ENCODE measurements around the gene FAM222A.

FAM222A gene

GRCh38 chr12:109760031-109760929, 46.7 kb downstream of the FAM222A start:
- no peak for DNase-seq (ENCODE audit: low spot score)

- no peak for DNase-seq (ENCODE audit: low spot score)
Measured at GRCh38 chr12:109760930-109761921, 47.6 kb downstream of the FAM222A start.

DNA sequence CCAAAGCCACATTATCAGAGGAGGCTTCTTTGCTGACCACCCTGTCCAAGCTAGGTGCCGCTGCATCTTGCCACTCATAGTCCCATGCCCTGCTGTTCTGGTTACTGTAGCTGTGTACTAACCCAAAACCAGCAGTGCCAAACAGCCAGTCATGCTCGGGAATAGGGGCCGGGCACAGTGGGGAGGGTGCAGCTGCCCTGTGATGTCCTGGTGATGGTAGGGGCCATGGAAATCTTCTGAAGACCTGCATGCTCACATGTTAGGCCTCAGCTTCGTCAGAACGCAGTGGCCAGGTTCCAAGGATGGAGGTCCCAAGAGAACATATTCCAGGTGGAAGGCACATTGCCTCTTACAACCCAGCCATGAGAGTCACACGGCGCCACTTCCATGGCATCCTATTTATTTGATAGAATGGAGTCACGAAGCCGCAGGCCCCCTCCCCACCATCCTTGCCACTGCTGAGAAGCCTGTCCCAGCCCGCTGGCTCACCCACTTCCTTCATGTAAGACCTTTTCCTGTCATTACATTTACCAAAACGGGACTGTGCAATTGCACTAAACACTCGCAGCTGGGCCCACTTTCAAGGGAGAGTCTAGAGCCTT, 48.5 kb downstream of the FAM222A start:
- DNase-seq (ENCODE audit: low spot score): no peak

GRCh38 chr12:109762673-109763191, 49.1 kb downstream of the FAM222A start:
- no peak for DNase-seq (ENCODE audit: low spot score)

DNA sequence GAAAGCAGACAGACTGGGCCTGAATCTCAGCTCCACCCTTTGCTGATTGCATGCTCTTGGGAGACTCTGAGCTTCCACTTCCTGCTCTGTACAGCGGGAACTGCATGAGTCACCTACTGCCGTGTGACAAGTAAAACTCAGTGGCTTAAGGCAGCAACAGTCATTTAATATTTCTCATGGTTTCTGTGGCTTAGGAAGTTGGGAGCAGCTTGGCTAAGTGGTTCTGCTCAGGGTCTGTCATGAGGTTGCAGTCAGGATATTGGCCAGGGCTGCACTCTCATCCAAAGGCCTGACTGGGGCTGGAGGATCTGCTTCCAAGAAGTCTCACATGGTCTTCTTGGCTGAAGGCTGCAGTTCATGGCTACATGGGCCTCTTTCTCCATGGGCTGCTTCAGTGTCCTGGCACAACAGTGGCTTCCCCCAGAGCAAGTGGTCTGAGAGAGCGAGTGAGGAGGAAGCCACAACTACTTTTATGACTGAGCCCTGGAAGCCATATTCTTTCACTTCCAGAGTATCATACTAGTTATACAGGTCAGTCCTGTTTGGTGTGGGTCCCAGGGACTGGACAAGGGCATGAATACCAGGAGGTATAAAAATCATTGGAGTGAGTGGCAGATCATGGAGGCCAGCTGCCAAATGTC, 49.7 kb downstream of the FAM222A start:
- DNase-seq (ENCODE audit: low spot score): no peak

DNA sequence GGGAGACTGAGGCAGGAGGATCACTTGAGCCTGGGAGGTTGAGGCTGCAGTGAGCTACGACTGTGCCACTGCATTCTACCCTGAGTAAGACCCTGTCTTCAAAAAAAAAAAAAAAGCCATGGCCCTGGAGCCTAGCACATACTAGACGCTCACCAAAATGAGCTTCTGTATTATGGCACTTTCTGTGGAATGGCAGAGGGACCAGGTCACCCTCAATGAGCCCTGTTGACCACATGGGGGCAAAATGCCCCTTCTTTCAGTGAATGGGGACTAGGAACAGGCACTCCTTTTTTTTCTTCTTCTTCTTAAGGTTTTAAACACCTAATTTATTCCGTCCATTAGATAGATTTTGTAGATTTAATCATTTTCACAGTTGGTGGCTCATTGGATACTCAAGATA, 50.5 kb downstream of the FAM222A start:
- no peak for DNase-seq (ENCODE audit: low spot score)

DNA sequence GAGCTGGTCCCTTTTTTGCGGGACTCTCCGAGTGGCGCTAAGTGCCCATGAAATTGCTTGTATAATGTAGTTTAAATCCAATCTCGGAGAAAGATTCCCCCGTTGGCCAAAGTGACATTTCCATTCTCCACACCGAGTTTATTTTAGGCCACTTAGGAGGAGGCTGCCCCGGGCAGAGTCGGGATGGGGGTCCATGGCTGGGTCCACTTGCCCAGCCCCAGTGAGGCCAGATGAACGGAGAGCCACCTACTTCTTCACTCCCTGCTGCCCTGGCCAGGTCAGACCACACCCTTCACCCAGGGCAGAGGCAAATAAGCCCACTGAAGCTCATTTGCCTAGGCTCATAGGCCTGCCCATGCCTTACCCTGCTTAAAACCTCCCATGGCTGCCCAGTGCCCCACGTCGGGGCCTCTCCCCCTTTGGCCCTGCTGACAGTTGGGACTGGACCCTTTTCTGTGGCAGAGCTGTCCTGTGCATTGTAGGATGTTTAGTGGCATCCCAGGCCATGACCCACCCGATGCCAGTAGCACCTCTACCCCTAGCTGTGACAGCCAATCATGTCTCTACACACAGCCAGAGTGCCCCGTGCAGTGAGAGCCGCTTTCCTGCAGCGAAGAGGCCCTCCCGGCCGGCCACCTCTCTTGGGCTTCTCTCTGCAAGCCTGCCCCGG, 51.3 kb downstream of the FAM222A start:
- DNase-seq (ENCODE audit: low spot score): no peak

DNA sequence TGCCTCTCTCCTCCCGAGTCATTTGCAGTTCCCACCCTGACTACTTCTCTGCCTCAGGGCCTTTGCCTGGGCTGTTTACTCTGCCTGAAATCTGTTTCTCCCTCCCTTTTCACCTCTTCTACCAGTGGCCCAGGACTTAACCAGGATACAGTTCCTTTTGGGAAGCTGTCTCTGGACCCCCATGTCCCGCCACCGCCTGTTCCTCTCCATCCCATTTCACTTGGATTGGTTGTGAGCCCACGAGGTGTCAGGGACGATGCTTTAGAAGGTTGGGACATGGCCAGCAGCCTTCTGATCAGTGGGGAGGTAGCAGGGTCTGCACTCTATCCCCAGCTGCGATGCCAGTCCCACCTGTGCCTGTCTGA, 51.8 kb downstream of the FAM222A start:
- no peak for DNase-seq (ENCODE audit: low spot score)

DNA sequence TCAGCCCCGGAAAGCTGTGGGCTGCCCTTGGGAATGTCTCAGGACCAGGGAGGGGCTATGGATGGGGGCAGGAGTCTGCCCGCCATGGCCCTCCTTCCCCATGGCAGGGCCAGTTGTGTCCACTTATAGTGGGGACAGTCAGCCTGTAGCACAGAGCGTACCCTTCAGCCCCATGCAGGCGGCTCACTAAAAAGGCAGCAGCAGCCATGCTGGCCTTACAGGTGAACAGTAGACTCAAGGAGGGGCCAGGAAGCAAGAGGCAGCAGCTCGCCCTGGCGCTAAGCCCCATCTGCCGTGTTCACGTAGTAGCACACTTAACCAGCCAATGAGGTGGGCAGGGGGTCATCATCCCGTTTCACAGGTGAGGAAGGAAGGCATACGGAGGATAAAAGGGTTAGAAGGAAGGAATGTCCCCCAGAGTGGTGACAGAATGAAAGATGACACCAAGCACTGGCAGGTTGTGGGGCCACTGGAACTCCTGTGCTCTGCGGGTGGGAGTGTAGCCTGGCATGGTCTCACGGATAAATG, 52.7 kb downstream of the FAM222A start:
- no peak for DNase-seq (ENCODE audit: low spot score)

DNA sequence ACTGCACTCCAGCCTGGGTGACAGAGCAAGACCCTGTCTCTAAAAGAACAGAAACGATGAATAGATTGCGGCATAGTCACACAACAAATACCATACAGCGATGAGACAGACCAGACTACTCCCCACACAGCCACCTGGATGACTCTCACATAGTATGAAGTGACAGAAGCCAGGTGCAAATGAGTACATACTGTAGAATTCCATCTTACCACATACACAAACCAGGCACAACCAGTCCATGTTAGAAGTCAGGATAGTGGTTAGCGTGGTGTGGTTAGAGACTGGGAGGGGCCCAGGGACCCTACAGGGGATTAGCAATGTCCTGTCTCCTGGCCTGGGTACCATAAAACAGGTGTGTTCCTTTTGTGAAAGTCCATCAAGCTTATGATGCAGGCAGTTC, 53.8 kb downstream of the FAM222A start:
- DNase-seq (ENCODE audit: low spot score): no peak

DNA sequence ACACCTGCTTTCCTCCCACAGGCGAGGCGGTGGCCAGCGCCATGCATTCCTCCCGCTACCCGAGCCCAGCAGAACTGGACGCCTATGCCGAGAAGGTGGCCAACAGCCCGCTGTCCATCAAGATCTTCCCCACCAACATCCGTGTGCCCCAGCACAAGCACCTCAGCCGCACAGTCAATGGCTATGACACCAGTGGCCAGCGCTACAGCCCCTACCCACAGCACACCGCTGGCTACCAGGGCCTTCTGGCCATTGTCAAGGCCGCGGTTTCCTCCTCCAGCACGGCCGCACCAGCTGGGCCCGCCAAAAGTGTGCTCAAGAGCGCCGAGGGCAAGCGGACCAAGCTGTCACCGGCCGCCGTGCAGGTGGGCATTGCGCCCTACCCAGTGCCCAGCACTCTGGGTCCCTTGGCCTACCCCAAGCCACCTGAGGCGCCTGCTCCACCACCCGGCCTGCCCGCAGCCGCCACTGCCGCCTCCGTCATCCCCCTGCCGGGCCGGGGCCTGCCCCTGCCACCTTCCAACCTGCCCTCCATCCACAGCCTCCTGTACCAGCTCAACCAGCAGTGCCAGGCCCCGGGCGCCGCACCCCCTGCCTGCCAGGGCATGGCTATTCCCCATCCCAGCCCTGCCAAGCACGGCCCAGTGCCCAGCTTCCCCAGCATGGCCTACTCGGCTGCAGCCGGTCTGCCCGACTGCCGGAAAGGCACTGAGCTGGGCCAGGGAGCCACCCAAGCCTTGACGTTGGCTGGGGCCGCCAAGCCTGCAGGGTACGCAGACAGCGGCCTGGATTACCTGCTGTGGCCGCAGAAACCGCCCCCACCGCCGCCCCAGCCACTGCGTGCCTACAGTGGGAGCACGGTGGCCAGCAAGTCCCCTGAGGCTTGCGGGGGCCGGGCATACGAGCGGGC, 54.6 kb downstream of the FAM222A start:
- DNase-seq (ENCODE audit: low spot score): no peak

GRCh38 chr12:109768901-109769670, 55.5 kb downstream of the FAM222A start:
- no peak for DNase-seq (ENCODE audit: low spot score)

DNA sequence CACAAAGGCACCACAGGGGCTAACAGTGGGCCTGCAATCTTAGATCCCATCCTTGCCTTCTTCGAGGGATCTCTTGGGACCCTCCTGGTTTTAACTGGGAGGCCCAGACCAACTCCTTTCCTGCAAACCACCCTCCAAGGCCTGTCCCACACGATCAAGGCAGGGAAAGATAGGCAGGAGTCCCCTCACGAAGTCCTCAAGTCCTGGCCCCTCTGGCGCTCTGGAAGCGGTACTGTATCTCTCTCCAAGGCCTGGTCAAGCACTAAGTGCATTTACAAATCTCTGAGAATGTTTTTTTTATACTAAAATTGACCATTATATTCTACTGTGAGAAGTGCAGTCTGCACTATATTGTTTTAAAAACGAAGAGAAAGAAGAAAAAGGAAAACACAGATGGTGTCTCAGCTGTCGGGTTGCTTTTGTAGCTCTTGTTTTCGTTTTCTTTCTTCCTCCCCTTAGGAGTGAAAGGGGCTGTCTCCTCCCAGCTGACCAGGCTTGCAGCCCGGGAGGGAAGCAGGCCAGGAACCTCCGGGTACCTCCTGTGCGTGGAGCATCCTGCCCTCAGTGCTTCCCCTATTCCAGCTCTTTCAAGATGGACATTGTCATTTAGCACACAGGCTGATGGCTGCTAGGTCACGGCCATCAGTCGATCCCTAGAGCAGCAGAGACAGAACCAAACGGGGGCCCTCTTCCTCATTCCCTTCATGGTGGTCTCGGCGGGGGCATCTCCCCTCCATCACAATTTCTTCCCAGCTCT, 56.7 kb downstream of the FAM222A start:
- no peak for DNase-seq (ENCODE audit: low spot score)

- no peak for DNase-seq (ENCODE audit: low spot score)
Measured at GRCh38 chr12:109770861-109771670, 57.4 kb downstream of the FAM222A start.

DNA sequence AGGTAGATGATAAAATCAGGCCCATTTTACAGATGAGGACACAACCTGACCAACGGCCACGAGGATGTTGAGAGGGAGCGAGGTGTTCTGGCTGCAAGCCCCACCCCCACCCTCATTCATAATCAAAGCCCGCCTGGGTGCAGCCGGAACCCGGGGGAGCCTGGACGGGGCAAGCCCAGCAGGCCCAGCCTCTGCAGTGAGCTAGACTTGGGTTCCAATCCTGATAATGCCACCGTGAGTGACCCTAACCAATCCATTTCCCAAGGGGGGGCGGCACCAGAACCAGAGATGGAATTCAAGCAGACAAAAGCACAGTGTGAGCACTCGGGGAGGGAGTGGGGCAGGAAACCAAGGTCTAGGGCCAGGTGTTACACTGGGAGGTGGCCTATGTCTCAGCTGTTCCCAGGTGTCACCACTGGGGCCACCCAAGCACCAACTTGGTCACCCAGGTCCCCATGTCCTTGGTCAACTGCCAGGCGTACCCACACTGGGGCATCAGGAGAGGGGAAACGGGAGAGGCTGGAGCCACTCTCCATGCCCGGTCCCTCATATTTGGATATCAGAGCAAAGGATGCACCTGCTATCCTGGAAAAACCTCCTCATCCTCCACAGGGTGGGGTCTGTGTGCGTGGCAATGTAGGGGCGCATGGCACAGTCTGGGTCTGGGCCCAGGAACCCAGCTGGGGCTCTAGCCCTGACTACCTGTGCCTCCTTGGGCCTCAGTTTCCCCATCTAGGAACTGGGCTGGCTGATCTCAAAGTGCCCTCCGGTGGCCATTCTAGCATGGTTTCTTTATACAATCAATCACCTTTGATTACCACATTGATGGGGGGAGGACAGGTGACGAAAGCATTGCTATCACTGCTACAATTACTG, 58.4 kb downstream of the FAM222A start:
- DNase-seq (ENCODE audit: low spot score): no peak

DNA sequence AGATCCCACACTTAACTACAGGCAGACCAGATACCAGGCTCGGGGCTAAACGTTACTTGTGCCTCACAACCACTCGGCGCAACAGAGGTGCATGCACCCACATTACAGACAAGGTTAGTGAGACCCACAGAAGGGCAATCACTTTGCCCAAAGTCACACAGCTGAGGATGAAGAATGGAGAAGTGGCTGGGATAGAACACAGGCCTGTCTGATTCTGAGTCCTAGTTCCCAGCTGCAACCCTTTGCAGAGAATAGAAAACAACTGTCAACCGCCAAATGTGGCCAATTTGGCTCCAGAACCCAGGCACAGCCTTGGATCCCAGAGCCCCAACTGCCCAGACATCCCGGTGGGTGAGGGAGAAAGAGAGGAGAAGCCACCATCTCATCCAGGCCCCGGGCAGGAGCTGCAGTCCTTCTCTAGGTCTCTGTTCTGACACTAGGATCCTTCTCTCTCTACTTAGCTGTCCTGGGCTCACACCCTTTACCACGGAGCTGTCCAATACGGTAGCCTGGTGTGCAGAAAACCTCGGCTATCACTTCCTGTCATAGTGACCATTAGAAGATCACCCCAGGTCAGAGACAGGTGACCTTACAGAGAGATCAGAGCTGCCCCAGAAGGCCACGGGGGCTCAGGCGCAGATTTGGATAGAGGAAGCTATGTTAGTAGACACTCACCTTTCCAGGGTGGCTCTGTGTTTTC, 59.1 kb downstream of the FAM222A start:
- DNase-seq (ENCODE audit: low spot score): no peak
